C4-2B (cell line): ENCODE data around the gene DENND2A.
"Not testable (repeated sequence)": the region's sequence is repeated elsewhere in the genome, so short reads cannot be mapped to it uniquely, and the experiment has no call there.

Experiments used
- ZFX ChIP-seq: fragments of 450-650 bp; IDR thresholded peaks from 2 replicates; pipeline ENCODE4 v1.6.1; 2017
- TF ChIP-seq, protein P1 (sequence below): fragments of 450-650 bp; conservative IDR thresholded peaks from 2 replicates; pipeline ENCODE4 v1.5.1; 2017; ENCODE audit warnings: mild to moderate bottlenecking

DNA sequence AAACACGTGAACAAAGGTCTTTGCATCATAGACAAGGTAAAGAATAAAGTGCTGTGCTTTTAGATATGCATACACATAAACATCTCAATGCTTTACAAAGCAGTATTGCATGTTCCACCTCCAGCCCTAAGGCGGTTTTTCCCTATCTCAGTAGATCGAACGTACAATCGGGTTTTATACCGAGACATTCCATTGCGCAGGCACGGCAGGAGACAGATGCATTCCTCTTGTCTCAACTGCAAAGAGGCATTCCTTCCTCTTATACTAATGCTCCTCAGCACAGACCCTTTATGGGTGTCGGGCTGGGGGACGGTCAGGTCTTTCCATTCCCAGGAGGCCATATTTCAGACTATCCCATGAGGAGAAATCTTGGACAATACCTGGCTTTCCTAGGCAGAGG is 87.4 kb downstream of the DENND2A start:
- TF ChIP-seq, protein P1, sequence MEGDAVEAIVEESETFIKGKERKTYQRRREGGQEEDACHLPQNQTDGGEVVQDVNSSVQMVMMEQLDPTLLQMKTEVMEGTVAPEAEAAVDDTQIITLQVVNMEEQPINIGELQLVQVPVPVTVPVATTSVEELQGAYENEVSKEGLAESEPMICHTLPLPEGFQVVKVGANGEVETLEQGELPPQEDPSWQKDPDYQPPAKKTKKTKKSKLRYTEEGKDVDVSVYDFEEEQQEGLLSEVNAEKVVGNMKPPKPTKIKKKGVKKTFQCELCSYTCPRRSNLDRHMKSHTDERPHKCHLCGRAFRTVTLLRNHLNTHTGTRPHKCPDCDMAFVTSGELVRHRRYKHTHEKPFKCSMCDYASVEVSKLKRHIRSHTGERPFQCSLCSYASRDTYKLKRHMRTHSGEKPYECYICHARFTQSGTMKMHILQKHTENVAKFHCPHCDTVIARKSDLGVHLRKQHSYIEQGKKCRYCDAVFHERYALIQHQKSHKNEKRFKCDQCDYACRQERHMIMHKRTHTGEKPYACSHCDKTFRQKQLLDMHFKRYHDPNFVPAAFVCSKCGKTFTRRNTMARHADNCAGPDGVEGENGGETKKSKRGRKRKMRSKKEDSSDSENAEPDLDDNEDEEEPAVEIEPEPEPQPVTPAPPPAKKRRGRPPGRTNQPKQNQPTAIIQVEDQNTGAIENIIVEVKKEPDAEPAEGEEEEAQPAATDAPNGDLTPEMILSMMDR, result not testable (repeated sequence)
- not testable (repeated sequence) for TF ChIP-seq ZFX
